ENCODE measurements around the gene LRG1. TPM values are rescaled to one million over a fixed set of nuclear protein-coding genes. Genes with fewer than 3 reads are reported as not detected.

LRG1 gene
- total and polyA plus RNA-seq, 9 of the 15 experiments (the other 6 are each of a cell fraction or from before 2014, with no cell fraction given): 1.5 to 11.9 (median 8.7) TPM

DNA sequence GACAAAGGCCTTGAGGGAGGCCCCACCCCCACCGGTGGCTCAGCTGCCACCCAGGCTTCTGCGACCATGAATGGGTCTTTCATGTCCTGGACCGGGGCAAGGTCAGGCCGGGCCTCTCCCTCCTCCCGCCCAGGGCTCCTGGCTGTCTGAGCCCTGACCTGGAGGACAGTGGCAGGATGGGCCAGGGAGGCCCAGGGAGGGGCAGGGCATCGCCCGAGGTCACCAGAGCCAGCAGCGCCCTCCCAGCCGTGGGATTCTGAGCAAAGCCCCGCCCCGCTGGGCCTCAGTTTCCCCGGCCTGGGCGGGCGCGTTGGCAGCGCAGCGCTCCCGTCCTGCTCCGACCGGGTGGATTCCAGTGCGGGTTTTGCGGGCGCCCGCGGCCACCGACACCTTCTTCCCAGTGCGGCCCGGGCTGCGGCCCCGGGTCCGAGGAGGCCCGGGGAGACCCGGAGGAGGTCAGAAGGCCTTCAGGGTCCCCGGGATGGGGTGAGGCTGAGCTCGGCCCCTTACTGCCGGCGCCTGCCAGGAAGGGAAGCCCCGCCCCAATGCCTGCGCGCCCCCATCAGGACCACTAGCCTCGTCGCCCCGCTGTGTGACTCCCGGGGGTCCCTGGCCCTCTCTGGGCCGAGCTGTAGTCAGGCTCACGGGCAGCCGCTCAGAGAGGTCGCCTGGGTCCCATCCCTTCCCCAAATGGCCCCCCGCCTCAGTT is 44.3 kb upstream of the LRG1 start (continued):
- TF ChIP-seq MEF2D (tag; conservative IDR thresholded peaks at IDR 0.05; ENCODE audit: low read depth) (no peak), NR4A1 (CRISPR knock-in tag; IDR thresholded peaks at IDR 0.05) (no peak), NR4A1 (tag; IDR thresholded peaks at IDR 0.05) (no peak), RBM25 (IDR thresholded peaks at IDR 0.05; ENCODE audit: low read depth, low read length, severe bottlenecking) (peak; percentile 79), GTF2F1 (IDR thresholded peaks at IDR 0.05; ENCODE audit: low read depth, low read length) (no peak), TEAD1 (CRISPR knock-in tag; IDR thresholded peaks at IDR 0.05) (no peak), PRMT5 (CRISPR knock-in tag; IDR thresholded peaks at IDR 0.05) (no peak), ZBED1 (IDR thresholded peaks at IDR 0.05) (no peak), MAZ (CRISPR knock-in tag; conservative IDR thresholded peaks at IDR 0.05 in 1 of 2, IDR thresholded peaks at IDR 0.05 in 1 of 2) (0 out of 4 replicates have a peak, but pooled peaks of 1 of the 2 experiments have one; percentile 35), FOXP1 (CRISPR knock-in tag; IDR thresholded peaks at IDR 0.05) (no peak), PCBP1 (IDR thresholded peaks at IDR 0.05; ENCODE audit: low read depth, low read length, poor library complexity, severe bottlenecking) (peak; percentile 78), U2AF1 (optimal IDR thresholded peaks at IDR 0.05; ENCODE audit: low read depth, low read length) (peak; percentile 53), HNRNPL (IDR thresholded peaks at IDR 0.05; ENCODE audit: low read depth, low read length) (no peak), HCFC1 (IDR thresholded peaks at IDR 0.05; ENCODE audit: low read depth, low read length) (no peak), CTBP1 (IDR thresholded peaks at IDR 0.05; ENCODE audit: borderline replicate concordance) (no peak; the same call in 1 of the 2 replicates), ASH1L (IDR thresholded peaks at IDR 0.05; ENCODE audit: borderline replicate concordance, low read depth, partially characterized antibody) (no peak), HDAC3 (IDR thresholded peaks at IDR 0.05; ENCODE audit: borderline replicate concordance, partially characterized antibody) (no peak)
- TF ChIP-seq, protein P1, sequence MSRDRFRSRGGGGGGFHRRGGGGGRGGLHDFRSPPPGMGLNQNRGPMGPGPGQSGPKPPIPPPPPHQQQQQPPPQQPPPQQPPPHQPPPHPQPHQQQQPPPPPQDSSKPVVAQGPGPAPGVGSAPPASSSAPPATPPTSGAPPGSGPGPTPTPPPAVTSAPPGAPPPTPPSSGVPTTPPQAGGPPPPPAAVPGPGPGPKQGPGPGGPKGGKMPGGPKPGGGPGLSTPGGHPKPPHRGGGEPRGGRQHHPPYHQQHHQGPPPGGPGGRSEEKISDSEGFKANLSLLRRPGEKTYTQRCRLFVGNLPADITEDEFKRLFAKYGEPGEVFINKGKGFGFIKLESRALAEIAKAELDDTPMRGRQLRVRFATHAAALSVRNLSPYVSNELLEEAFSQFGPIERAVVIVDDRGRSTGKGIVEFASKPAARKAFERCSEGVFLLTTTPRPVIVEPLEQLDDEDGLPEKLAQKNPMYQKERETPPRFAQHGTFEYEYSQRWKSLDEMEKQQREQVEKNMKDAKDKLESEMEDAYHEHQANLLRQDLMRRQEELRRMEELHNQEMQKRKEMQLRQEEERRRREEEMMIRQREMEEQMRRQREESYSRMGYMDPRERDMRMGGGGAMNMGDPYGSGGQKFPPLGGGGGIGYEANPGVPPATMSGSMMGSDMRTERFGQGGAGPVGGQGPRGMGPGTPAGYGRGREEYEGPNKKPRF (IDR thresholded peaks at IDR 0.05; ENCODE audit: low read depth, low read length): no peak
- TF ChIP-seq, protein P2, sequence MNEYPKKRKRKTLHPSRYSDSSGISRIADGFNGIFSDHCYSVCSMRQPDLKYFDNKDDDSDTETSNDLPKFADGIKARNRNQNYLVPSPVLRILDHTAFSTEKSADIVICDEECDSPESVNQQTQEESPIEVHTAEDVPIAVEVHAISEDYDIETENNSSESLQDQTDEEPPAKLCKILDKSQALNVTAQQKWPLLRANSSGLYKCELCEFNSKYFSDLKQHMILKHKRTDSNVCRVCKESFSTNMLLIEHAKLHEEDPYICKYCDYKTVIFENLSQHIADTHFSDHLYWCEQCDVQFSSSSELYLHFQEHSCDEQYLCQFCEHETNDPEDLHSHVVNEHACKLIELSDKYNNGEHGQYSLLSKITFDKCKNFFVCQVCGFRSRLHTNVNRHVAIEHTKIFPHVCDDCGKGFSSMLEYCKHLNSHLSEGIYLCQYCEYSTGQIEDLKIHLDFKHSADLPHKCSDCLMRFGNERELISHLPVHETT (CRISPR knock-in tag; conservative IDR thresholded peaks at IDR 0.05 in 1 of 2, IDR thresholded peaks at IDR 0.05 in 1 of 2): no peak
- TF ChIP-seq, protein P3, sequence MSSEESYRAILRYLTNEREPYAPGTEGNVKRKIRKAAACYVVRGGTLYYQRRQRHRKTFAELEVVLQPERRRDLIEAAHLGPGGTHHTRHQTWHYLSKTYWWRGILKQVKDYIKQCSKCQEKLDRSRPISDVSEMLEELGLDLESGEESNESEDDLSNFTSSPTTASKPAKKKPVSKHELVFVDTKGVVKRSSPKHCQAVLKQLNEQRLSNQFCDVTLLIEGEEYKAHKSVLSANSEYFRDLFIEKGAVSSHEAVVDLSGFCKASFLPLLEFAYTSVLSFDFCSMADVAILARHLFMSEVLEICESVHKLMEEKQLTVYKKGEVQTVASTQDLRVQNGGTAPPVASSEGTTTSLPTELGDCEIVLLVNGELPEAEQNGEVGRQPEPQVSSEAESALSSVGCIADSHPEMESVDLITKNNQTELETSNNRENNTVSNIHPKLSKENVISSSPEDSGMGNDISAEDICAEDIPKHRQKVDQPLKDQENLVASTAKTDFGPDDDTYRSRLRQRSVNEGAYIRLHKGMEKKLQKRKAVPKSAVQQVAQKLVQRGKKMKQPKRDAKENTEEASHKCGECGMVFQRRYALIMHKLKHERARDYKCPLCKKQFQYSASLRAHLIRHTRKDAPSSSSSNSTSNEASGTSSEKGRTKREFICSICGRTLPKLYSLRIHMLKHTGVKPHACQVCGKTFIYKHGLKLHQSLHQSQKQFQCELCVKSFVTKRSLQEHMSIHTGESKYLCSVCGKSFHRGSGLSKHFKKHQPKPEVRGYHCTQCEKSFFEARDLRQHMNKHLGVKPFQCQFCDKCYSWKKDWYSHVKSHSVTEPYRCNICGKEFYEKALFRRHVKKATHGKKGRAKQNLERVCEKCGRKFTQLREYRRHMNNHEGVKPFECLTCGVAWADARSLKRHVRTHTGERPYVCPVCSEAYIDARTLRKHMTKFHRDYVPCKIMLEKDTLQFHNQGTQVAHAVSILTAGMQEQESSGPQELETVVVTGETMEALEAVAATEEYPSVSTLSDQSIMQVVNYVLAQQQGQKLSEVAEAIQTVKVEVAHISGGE (CRISPR knock-in tag; IDR thresholded peaks at IDR 0.05): no peak
